ENCODE measurements around the gene FHDC1.

Gene FHDC1

DNA sequence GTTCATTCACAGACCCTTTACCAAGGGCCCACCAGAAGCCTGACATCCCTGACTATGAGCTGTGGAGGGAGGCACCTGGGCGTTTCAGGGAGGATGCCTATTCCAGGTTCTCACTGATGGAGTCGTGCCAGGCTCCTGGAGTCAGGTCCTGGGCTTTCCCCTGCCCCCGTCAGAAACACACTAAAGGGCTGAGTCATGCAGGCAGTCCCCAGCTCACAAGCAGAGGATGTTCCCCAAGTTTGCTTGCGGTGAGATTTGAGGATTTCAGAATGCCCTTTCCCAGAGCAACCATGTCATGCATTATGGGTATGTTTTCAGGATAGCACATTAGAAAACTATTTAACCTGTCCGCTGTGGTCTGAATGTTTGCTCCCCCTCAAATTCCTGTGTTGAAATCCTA is 45.2 kb downstream of the FHDC1 start:
- peak; percentile 63 for DNase-seq (ENCODE audit: low spot score)

GRCh38 chr4:152981842-152982241 is 45.7 kb downstream of the FHDC1 start:
- DNase-seq (ENCODE audit: low spot score): no peak

DNA sequence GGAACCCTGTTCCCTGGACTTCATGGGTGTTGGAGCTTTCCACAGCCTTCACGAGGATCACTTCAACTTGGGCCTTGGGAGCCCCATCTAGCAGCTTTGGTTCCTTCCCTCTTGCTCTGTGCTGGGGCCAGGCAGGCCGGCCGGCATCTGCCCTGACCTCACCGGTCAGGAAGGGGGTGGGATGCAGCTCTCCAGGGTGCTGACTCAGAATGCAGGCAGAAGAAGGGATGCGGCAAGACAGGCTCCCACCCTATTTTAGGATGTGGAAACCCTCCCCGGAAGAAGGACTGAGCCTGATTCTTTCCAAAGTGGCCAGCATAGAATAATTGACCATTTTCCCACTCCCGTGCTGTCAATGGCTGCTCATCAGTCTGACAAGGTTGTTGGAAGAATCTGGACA is 47.1 kb downstream of the FHDC1 start:
- DNase-seq (ENCODE audit: low spot score): no peak

GRCh38 chr4:152983774-152984411 is 47.8 kb downstream of the FHDC1 start:
- no peak for DNase-seq (ENCODE audit: low spot score)

DNA sequence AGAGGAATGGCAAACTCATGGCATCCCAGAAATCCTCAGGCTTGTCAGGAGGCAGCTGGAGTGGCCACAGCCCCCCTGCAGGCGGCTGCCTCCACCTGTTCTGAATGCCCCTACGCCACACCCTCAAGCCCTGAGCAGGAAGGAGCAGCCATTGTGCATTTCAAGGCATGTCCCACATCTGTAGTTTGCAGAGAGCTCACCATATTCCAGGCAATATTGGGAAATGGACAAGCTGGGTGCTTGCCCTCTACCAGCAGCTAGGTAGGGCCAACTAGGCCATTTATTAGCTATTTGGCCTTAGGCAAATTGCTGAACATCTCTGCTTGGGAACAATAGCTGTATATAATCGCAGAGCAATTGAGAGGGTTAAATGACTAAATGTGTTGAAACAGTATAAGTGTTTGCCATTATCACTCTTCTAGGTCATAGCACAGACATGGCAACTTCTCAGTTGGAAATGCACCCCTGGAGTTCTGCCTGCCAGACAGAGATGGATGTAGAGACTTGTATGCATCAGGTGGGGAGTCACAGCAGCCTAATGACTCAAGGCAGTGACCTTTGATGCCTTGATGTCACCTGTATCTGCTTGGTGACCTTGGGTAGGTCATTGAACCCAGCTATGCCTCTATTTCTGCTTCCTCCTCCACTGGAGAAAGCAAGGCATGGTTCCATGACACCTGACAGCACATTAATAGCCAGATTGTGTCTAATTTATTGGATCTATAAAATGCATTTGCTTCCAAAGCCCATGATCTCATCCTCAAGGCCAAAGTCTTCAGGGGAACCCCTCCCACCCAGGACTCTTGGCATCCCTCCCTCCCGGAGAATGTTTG is 52.8 kb downstream of the FHDC1 start:
- DNase-seq (ENCODE audit: low spot score): no peak

DNA sequence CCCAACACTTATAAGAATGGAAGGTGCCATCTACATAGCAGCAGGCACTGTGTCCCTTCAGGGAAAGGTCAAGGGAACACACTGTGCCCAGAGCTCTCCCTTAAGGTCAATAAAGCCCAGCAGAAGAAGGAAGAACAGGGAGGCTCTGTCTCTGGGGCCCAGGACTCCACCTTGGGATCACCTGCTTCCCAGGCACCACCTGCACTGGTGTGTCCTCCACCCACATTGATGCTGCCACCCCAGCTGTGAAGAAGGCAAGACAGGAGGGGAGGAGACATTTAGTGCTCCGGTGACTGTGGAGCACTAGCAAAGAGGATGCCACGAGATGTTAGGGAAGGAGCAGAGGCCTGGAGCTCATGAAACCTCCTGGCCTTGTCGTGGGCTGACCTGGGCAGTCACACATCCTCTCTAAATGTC is 53.4 kb downstream of the FHDC1 start:
- no peak for DNase-seq (ENCODE audit: low spot score)

- DNase-seq (ENCODE audit: low spot score): peak; percentile 74
Measured at GRCh38 chr4:152990471-152991131, 54.5 kb downstream of the FHDC1 start.

DNA sequence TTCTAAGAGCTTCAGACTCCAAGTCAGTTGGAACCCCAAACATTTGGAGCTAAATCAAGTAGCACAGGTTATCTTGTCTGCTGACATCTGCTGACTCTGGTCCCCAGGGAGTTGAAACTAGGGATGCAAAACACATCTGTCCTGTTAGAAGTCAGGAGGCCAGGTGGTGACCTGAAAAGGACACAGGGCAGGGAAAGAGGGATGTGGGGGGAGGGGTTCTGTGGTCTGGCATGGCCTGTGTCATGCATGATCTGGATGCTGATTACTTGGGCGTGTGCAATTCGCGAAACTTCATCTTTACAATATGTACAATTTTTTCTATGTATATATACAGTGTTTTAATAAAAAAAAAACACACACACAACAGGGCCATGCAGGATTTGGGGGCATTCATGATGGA is 55.3 kb downstream of the FHDC1 start:
- peak; percentile 40 for DNase-seq (ENCODE audit: low spot score)

DNA sequence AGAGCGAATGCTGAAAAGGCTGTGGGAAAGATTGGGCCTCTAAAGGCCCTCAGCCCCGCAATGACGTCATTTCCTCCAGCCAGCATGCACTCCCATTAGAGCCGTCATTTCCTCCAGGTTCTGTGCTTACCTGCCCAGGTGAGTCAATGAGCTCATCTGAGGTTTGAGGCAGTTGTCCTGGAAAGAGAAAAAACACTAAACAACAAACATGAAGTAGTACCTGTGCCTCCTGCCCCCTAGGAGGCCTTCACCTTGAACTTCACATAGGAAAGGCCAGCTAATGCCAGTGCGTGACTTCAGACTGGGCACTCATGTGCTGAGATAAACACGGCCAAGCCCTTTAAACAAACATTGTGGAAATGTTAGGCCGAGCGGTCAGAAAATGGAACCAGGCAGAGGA is 55.9 kb downstream of the FHDC1 start:
- no peak for DNase-seq (ENCODE audit: low spot score)

DNA sequence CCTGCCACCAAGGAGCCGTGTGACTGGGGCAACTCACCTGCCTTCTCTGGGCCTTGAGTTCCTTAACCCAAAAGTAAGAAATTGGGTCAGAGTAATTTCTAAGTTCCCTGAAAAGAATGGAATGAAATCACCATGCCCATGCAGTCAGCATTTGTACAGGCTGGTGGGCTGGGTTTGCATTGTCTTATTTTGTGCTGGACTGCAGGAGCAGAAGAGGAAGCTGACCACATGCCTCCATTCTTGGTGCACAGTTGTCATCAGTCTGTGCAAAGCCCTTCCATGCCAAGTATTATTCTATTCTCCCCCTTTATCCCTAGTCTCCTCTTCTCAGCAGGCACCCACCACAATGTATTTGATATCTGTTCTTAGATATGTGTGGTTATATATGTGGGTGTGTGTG is 56.3 kb downstream of the FHDC1 start:
- no peak for DNase-seq (ENCODE audit: low spot score)

DNA sequence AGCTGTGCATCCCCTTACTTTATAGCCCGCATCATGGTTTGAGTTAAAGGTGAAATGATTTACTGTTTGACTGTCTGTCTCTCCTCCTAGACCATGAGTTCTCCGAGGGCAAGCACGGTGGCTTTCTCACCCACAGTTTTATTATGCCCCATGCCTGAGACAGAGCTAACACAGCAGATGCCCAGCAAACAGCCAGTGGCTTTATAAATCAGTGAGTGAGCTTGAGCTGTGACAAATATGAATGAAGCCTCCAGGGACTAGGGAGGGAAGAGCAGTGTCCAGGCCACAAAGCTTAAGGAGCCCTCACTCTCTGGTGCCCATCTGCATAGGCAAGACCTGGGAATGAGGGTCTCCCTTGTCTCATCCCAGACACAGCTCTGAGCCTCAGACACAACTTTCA is 57.9 kb downstream of the FHDC1 start:
- DNase-seq (ENCODE audit: low spot score): no peak

DNA sequence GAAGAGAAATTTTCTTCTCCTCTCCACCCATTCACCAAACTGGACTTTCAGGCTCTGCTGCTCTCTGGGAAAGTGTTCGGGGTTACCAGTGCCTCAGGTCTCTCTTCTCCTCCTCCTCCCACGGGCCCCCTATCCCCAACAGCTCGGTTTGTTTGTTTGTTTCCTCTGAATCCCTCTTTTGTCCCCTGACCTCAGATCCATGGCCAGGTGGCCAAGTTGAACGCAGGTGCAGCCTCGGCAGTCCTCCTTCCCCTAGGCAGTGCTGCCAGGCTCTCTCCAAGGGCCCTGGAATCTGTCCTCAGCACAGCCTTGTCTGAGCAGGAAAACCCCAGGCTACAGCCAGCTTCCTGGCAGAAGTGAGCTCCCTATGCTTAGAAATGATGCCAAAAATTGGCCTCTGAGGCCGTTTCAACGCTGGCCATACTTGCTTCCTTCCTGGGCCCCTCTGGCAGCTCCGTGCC is 60.0 kb downstream of the FHDC1 start:
- no peak for DNase-seq (ENCODE audit: low spot score)

- no peak for DNase-seq (ENCODE audit: low spot score)
Measured at GRCh38 chr4:152996672-152997071, 60.5 kb downstream of the FHDC1 start.

- peak; percentile 60 for DNase-seq (ENCODE audit: low spot score)
Measured at GRCh38 chr4:152997288-152997687, 61.2 kb downstream of the FHDC1 start.

GRCh38 chr4:152997771-152998487 is 61.8 kb downstream of the FHDC1 start:
- no peak for DNase-seq (ENCODE audit: low spot score)

- no peak for DNase-seq (ENCODE audit: low spot score)
Measured at GRCh38 chr4:152998861-152999260, 62.7 kb downstream of the FHDC1 start.

DNA sequence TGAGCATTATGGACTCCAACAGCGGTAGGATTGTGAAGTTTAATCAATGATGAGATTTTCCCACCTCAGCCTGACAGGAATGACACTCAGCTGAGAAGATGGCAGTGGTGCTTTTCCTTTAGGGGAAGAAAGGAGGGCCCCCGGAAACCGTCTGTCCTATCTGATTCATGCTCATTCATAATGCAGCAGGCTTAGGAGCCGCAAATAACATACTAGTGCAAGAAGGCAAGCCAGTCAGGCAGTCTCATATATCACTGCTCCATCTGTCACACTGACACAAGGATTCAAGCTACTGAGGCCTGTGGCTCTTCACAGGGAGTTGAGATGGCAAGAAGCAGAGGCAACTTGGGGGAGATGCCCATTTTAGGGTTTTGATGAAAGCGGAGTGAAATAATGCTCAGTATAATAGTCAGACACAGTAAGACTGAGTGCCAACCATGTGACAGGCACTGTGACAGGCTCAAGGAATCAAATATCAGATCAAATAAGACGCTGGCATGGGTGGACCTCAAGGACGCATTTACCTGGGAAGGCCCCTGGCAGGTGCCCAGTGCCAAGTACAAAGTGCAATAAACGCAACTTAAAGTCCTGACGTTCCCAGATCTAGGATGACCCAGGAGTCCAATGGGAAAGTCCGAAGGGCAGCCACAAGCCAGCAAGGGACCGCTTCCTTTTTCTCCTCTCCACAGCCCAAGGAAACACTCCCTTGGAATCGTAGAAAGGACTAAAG is 63.4 kb downstream of the FHDC1 start:
- DNase-seq (ENCODE audit: low spot score): no peak

- no peak for DNase-seq (ENCODE audit: low spot score)
Measured at GRCh38 chr4:153000076-153000420, 63.9 kb downstream of the FHDC1 start.

DNA sequence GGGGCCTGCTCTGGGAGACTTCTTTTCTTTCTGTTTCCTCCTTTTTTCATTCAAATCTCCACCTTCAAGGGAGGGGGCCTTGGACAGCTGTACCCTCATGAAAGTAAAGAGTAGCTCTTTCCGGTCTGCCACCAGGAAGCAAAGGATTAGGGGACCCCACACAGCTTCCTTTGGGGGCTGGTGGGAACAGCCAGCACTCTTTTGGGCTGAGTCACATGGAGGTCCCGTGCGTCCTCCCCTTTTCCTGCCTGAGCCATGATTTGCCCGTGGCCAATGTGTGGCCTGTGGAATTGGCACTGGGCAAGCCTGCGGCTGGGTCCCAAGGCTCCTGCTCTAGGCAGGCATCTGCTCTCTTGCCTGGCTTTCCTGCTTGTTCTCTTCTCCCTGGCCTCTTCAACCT is 65.5 kb downstream of the FHDC1 start:
- DNase-seq (ENCODE audit: low spot score): no peak

DNA sequence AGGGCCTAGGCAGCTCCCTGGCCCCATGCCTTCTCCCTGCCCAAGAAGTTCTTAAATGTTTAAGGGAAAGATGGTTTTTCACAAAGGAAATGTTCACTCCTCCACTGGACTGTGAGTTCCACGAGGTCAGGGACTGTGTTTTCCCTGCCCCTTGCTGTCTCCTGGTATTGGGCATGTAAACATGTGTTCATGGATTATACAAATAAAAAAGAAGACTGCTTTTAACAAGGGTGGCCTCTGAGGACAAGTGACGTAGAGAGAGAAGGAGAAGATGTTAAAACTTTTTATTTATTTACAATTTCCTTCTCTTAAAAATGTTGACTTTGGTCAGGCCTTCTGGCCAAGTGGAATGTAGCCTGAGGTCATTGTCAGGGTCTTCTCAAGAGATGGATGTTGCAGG is 66.0 kb downstream of the FHDC1 start:
- DNase-seq (ENCODE audit: low spot score): no peak

- DNase-seq (ENCODE audit: low spot score): peak; percentile 60
Measured at GRCh38 chr4:153004081-153004850, 68.1 kb downstream of the FHDC1 start.
